ENCODE results near the gene TMEM50B.

The TMEM50B gene

DNA sequence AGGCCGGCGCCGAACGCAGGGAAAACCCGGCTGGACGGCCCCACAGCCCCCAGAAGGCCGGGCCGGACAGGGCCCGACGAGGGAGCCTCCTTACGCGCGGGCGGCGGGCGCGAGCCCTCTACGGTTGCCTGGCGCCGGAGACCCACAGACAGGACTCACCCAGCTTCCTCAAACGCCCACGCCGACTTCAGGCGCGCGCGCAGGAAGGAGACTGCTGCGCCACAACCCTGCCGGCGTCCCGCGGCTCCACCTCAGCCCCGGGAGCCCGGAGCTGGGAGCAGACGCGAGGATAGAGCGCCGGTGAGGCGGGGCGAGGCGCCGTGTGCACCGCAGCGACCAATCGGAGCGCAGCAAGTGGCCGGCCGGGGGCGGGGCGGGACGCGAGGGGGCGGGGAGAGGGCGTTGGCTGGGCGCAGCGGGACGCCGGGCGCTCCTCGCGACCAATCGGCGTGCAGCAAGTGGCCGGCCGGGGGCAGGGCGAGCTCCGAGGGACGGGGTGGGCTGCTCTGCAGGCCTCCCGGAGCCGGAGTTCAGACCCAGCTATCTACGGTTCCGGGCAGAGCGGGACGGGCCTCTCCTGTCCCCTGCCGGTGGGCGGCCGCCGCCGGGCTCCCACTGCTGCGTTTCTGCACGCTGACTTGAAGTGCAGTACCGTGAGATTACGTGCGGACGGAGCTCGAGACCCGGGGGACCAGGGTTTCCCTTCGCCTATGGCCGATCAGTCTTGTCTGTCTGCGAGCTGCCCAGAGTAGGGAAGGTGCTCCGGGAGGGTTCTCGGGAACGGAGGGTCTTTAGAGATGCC, at the start of gene TMEM50B:
Gene TMEM50B (minus strand): TSS at position 296 of the 802 bp plus-strand sequence. CDS start 11,089 bp downstream, outside the sequence.
- peak; percentile 2 for TF ChIP-seq YY1 (IDR thresholded peaks at IDR 0.05; ENCODE audit: low read depth)
- peak; percentile 98 for TF ChIP-seq EGR1 (IDR thresholded peaks at IDR 0.05)
- no peak for TF ChIP-seq TCF12 (IDR thresholded peaks at IDR 0.05; ENCODE audit: low read depth)
- TF ChIP-seq TAF1 (IDR thresholded peaks at IDR 0.05; ENCODE audit: low read depth), result peak; percentile 69

DNA sequence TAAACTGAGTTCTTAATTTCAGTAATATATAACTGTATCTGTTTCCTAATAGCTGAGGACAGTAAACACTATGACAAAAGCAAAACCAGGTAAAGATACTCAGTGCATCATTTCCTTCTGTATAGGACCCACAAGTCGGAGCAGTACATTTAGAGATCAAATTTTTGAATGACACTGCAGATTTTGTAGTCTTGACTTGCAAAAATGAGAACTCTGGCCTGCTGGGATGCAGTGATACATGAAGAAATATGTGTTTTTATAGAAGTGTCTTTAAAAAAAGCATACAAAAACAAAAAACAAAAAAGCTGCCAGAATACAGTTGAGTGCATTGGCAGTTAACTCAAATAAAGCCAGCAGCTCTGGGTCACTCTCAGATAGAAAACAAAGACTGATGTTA, 43.2 kb upstream of the TMEM50B start:
- no peak for TF ChIP-seq EP300 (IDR thresholded peaks at IDR 0.05; ENCODE audit: borderline replicate concordance)
- TF ChIP-seq, protein P1, sequence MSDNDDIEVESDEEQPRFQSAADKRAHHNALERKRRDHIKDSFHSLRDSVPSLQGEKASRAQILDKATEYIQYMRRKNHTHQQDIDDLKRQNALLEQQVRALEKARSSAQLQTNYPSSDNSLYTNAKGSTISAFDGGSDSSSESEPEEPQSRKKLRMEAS (IDR thresholded peaks at IDR 0.05), result no peak
- TF ChIP-seq TCF12 (IDR thresholded peaks at IDR 0.05; ENCODE audit: low read depth), result no peak
- TF ChIP-seq NFIC (IDR thresholded peaks at IDR 0.05), result no peak
- no peak for TF ChIP-seq TEAD4 (IDR thresholded peaks at IDR 0.05)
- no peak for TF ChIP-seq ZBTB7A (IDR thresholded peaks at IDR 0.05; ENCODE audit: low read depth)

DNA sequence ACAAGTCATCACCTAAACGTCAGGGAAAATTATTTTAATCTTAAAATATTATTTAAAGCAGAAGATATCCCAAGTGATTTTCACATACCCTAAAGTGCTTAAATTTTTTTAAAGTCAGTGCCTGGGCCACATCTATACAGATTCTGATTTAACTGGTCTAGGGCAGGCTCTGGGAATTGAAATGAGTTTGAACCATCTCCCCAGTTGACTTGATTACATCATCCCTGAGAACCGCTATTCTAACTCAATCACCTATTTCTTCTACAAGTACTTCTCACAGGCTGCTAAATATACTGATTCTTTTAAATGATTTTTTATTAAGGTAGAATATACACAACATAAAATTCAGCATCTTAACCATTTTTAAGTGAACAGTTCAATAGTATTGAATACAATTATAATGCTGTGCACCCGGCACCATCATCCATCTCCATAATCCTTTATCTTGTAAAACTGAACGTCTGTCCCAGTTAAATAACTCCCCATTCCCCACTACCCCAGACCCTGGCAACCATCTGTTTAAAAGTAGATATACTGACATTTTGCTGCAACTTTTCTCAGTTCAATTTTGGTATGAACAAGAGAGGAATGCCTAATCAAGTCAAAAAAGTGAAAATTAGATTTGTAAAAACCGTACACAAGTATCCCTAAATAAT, 42.7 kb upstream of the TMEM50B start:
- TF ChIP-seq TAF1 (IDR thresholded peaks at IDR 0.05; ENCODE audit: low read depth) (no peak), EGR1 (IDR thresholded peaks at IDR 0.05) (no peak), TCF12 (IDR thresholded peaks at IDR 0.05; ENCODE audit: low read depth) (no peak), NFIC (IDR thresholded peaks at IDR 0.05) (no peak), CEBPB (IDR thresholded peaks at IDR 0.05) (no peak), RAD21 (IDR thresholded peaks at IDR 0.05; ENCODE audit: low read depth) (no peak)
- TF ChIP-seq, protein P2, sequence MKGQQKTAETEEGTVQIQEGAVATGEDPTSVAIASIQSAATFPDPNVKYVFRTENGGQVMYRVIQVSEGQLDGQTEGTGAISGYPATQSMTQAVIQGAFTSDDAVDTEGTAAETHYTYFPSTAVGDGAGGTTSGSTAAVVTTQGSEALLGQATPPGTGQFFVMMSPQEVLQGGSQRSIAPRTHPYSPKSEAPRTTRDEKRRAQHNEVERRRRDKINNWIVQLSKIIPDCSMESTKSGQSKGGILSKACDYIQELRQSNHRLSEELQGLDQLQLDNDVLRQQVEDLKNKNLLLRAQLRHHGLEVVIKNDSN (IDR thresholded peaks at IDR 0.05), result no peak
- TF ChIP-seq, protein P3, sequence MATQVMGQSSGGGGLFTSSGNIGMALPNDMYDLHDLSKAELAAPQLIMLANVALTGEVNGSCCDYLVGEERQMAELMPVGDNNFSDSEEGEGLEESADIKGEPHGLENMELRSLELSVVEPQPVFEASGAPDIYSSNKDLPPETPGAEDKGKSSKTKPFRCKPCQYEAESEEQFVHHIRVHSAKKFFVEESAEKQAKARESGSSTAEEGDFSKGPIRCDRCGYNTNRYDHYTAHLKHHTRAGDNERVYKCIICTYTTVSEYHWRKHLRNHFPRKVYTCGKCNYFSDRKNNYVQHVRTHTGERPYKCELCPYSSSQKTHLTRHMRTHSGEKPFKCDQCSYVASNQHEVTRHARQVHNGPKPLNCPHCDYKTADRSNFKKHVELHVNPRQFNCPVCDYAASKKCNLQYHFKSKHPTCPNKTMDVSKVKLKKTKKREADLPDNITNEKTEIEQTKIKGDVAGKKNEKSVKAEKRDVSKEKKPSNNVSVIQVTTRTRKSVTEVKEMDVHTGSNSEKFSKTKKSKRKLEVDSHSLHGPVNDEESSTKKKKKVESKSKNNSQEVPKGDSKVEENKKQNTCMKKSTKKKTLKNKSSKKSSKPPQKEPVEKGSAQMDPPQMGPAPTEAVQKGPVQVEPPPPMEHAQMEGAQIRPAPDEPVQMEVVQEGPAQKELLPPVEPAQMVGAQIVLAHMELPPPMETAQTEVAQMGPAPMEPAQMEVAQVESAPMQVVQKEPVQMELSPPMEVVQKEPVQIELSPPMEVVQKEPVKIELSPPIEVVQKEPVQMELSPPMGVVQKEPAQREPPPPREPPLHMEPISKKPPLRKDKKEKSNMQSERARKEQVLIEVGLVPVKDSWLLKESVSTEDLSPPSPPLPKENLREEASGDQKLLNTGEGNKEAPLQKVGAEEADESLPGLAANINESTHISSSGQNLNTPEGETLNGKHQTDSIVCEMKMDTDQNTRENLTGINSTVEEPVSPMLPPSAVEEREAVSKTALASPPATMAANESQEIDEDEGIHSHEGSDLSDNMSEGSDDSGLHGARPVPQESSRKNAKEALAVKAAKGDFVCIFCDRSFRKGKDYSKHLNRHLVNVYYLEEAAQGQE (IDR thresholded peaks at IDR 0.05; ENCODE audit: low read depth), result no peak

DNA sequence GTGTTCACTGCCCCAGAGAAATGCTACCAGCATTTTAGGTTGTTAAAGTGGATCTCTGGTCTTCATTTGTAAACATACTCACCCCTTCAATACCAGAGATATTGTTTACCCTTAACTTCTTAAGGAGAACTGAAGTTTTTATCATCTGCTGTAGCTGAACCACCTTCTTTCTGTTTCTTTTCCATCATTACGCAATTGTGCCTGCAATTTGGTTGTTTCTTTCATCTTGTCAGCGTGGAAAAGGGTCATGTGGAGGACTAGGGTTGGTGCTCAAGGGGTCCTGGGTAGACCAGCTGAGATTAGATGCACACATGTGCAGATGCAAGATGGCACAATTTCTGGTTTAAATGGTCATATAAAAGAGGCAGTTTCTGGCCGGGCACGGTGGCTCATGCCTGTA, 39.1 kb upstream of the TMEM50B start:
- TF ChIP-seq, protein P3 (IDR thresholded peaks at IDR 0.05; ENCODE audit: low read depth), result no peak
- no peak for TF ChIP-seq ZBTB7A (IDR thresholded peaks at IDR 0.05; ENCODE audit: low read depth)
- TF ChIP-seq TCF12 (IDR thresholded peaks at IDR 0.05; ENCODE audit: low read depth), result no peak
- TF ChIP-seq CEBPB (IDR thresholded peaks at IDR 0.05), result no peak
- TF ChIP-seq, protein P2 (IDR thresholded peaks at IDR 0.05), result no peak
- TF ChIP-seq NFIC (IDR thresholded peaks at IDR 0.05), result no peak
- no peak for TF ChIP-seq RAD21 (IDR thresholded peaks at IDR 0.05; ENCODE audit: low read depth)
- TF ChIP-seq YY1 (IDR thresholded peaks at IDR 0.05; ENCODE audit: low read depth), result no peak
- no peak for TF ChIP-seq CREB1 (IDR thresholded peaks at IDR 0.05; ENCODE audit: low read depth)
- no peak for TF ChIP-seq EGR1 (IDR thresholded peaks at IDR 0.05)
- no peak for TF ChIP-seq TEAD4 (IDR thresholded peaks at IDR 0.05)
- no peak for TF ChIP-seq FOXM1 (IDR thresholded peaks at IDR 0.05; ENCODE audit: borderline replicate concordance, low read depth)
- TF ChIP-seq TAF1 (IDR thresholded peaks at IDR 0.05; ENCODE audit: low read depth), result no peak
- TF ChIP-seq EP300 (IDR thresholded peaks at IDR 0.05; ENCODE audit: borderline replicate concordance), result no peak
- TF ChIP-seq, protein P1 (IDR thresholded peaks at IDR 0.05), result no peak

DNA sequence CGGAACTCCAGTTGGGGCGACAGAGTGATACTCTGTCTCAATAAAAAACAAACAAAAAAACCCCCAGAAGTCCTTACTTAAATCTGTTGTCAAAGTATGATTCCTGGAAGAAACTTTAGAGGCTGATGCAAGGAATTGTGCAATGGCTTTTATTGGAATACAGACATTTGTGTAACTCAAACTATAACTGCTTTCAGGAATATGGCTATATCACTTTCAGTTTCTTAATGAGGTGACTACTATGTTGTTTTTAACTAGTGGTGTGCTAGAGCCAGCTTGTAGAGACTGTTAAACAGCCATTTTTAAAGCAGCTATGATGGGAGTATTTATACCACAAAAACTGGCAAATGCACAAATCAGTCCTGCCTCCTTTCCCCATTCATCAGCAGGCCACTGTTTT, 34.5 kb upstream of the TMEM50B start:
- TF ChIP-seq ZBTB7A (IDR thresholded peaks at IDR 0.05; ENCODE audit: low read depth), result no peak
- TF ChIP-seq, protein P1 (IDR thresholded peaks at IDR 0.05), result no peak
- no peak for TF ChIP-seq NFIC (IDR thresholded peaks at IDR 0.05)
- TF ChIP-seq, protein P2 (IDR thresholded peaks at IDR 0.05), result no peak
- no peak for TF ChIP-seq TEAD4 (IDR thresholded peaks at IDR 0.05)
- TF ChIP-seq, protein P3 (IDR thresholded peaks at IDR 0.05; ENCODE audit: low read depth), result no peak

All from Ishikawa (cell line).